ENCODE data around the gene DIP2C.

DNA sequence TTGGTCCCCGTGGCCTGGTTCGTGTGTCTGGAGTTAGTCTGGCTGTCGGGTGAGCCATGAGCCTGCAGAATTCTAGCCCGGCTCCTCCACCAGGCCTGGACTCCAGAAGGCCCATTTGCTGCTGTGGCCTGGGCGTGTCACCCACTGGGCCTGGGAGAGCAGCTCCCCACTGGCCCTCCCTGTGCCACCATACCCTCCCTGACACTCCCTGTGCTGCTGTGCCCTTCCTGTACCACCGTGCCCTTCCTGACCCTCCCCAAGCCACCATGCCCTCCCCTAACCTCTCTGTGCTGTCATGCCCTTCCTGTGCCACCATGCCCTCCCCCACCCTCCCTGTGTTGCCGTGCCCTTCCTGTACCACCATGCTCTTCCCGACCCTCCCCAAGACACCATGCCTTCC is 39.1 kb upstream of the DIP2C start:
- TF ChIP-seq, protein P1, sequence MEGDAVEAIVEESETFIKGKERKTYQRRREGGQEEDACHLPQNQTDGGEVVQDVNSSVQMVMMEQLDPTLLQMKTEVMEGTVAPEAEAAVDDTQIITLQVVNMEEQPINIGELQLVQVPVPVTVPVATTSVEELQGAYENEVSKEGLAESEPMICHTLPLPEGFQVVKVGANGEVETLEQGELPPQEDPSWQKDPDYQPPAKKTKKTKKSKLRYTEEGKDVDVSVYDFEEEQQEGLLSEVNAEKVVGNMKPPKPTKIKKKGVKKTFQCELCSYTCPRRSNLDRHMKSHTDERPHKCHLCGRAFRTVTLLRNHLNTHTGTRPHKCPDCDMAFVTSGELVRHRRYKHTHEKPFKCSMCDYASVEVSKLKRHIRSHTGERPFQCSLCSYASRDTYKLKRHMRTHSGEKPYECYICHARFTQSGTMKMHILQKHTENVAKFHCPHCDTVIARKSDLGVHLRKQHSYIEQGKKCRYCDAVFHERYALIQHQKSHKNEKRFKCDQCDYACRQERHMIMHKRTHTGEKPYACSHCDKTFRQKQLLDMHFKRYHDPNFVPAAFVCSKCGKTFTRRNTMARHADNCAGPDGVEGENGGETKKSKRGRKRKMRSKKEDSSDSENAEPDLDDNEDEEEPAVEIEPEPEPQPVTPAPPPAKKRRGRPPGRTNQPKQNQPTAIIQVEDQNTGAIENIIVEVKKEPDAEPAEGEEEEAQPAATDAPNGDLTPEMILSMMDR (IDR thresholded peaks at IDR 0.05): no peak
- TF ChIP-seq POLR2A (IDR thresholded peaks at IDR 0.05): no peak
